Endothelial cell of umbilical vein (primary cell): ENCODE data around the gene CIBAR2.

Experiments
- FOS ChIP-seq: IDR thresholded peaks from 2 replicates; pipeline ENCODE4 v1.6.1; 2011; ENCODE audit warnings: mild to moderate bottlenecking, low read length, moderate library complexity, borderline replicate concordance; ENCODE audit not compliant: insufficient read depth
- POLR2A ChIP-seq: IDR thresholded peaks from 2 replicates; pipeline ENCODE4 v1.6.1; 2012; ENCODE audit warnings: low read depth, mild to moderate bottlenecking, control low read depth, low read length
- POLR2AphosphoS5 ChIP-seq: IDR thresholded peaks from 2 replicates; pipeline ENCODE4 v1.6.1; 2012; ENCODE audit warnings: low read depth, mild to moderate bottlenecking, control low read depth, low read length, moderate library complexity; ENCODE audit not compliant: insufficient read depth
- TF ChIP-seq, protein P1 (sequence below): IDR thresholded peaks from 2 replicates; pipeline ENCODE4 v1.6.1; 2011; ENCODE audit not compliant: insufficient read depth, insufficient read length
- TF ChIP-seq, protein P2 (sequence below), 2 donors: IDR thresholded peaks; 1 replicate in 1 of 2; 2 replicates in 1 of 2; pipeline ENCODE4 v1.5.1; 2011; ENCODE audit warnings: low read length in 2 of 2, mild to moderate bottlenecking in 2 of 2, moderate library complexity in 2 of 2, control low read depth in 1 of 2, inconsistent platforms in 1 of 2, low read depth in 1 of 2; ENCODE audit not compliant: insufficient read depth in 1 of 2; ENCODE audit errors: extremely low read depth in 1 of 2

- TF ChIP-seq, protein P1, sequence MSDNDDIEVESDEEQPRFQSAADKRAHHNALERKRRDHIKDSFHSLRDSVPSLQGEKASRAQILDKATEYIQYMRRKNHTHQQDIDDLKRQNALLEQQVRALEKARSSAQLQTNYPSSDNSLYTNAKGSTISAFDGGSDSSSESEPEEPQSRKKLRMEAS, result no peak
- TF ChIP-seq POLR2AphosphoS5, result no peak
- TF ChIP-seq, protein P2, sequence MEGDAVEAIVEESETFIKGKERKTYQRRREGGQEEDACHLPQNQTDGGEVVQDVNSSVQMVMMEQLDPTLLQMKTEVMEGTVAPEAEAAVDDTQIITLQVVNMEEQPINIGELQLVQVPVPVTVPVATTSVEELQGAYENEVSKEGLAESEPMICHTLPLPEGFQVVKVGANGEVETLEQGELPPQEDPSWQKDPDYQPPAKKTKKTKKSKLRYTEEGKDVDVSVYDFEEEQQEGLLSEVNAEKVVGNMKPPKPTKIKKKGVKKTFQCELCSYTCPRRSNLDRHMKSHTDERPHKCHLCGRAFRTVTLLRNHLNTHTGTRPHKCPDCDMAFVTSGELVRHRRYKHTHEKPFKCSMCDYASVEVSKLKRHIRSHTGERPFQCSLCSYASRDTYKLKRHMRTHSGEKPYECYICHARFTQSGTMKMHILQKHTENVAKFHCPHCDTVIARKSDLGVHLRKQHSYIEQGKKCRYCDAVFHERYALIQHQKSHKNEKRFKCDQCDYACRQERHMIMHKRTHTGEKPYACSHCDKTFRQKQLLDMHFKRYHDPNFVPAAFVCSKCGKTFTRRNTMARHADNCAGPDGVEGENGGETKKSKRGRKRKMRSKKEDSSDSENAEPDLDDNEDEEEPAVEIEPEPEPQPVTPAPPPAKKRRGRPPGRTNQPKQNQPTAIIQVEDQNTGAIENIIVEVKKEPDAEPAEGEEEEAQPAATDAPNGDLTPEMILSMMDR (IDR thresholded peaks at IDR 0.05; ENCODE audit: extremely low read depth in 1 of 2, insufficient read depth in 1 of 2, low read depth in 1 of 2, low read length in 2 of 2), result no peak
- no peak for TF ChIP-seq FOS
- no peak for TF ChIP-seq POLR2A
Measured at GRCh38 chr16:85081765-85082164, 30.5 kb downstream of the CIBAR2 start.
